Measurements from ENCODE around the gene ZNF709. TPM values are rescaled to one million over a fixed set of nuclear protein-coding genes. Genes with fewer than 3 reads are reported as not detected.

ZNF709 gene
- total and polyA plus RNA-seq, 4 donors, result 0.64 to 14.6 (median 1.9) TPM

DNA sequence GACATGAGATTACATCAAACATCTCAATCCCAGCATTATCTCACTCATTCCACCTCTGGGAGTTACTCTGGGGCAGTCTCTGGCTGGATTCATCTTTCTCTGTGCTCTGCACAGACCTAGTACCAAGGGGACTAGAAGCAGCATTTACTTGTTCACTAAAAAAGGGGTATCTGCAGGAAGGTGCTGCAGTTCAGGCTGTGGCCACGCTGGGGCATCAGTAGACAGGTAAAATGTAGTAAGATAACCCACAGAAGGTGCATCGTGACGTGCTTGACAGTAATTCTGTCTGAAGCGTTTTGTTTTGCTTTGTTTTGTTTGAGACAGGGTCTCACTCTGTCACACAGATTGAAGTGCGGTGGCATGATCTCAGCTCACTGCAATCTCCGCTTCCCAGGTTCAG lies 37.4 kb upstream of the ZNF709 start:
- H3K27me3 ChIP-seq (ENCODE audit: control insufficient read depth in 3 of 3, insufficient read depth in 3 of 3, low read length in 2 of 3), result no peaks in the 10 kb centered on the region
- no peak for DNase-seq
- peaks cover 34 to 59% (median 37%) of the 10 kb centered on the region in 4 donors for H3K9me3 ChIP-seq (ENCODE audit: control insufficient read depth in 4 of 4, insufficient read depth in 3 of 4, low read length in 3 of 4)
- H3K4me3 ChIP-seq, result no peak overlapping the region
- H3K36me3 ChIP-seq (ENCODE audit: control insufficient read depth in 4 of 4, insufficient read depth in 4 of 4, low read length in 4 of 4), result peaks cover 17 to 34% (median 25%) of the 10 kb centered on the region in 4 donors
- H3K4me1 ChIP-seq (ENCODE audit: control insufficient read depth in 5 of 5, insufficient read depth in 5 of 5, low read length in 5 of 5), result no peaks in the 10 kb centered on the region
- no peak for ATAC-seq (ENCODE audit: insufficient read depth, low FRiP score)
- 74 to 81% methylated on average over 6 of the region's 6 CpGs for WGBS, 2 donors
- no peak overlapping the region for H3K9ac ChIP-seq (ENCODE audit: insufficient read depth in 1 of 2, low read length in 2 of 2)
- no peak overlapping the region for H3K27ac ChIP-seq (ENCODE audit: low read depth in 1 of 2, low read length in 1 of 2)
- TF ChIP-seq, protein P1, sequence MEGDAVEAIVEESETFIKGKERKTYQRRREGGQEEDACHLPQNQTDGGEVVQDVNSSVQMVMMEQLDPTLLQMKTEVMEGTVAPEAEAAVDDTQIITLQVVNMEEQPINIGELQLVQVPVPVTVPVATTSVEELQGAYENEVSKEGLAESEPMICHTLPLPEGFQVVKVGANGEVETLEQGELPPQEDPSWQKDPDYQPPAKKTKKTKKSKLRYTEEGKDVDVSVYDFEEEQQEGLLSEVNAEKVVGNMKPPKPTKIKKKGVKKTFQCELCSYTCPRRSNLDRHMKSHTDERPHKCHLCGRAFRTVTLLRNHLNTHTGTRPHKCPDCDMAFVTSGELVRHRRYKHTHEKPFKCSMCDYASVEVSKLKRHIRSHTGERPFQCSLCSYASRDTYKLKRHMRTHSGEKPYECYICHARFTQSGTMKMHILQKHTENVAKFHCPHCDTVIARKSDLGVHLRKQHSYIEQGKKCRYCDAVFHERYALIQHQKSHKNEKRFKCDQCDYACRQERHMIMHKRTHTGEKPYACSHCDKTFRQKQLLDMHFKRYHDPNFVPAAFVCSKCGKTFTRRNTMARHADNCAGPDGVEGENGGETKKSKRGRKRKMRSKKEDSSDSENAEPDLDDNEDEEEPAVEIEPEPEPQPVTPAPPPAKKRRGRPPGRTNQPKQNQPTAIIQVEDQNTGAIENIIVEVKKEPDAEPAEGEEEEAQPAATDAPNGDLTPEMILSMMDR (IDR thresholded peaks at IDR 0.05; ENCODE audit: control extremely low read depth, extremely low read depth), result no peak

DNA sequence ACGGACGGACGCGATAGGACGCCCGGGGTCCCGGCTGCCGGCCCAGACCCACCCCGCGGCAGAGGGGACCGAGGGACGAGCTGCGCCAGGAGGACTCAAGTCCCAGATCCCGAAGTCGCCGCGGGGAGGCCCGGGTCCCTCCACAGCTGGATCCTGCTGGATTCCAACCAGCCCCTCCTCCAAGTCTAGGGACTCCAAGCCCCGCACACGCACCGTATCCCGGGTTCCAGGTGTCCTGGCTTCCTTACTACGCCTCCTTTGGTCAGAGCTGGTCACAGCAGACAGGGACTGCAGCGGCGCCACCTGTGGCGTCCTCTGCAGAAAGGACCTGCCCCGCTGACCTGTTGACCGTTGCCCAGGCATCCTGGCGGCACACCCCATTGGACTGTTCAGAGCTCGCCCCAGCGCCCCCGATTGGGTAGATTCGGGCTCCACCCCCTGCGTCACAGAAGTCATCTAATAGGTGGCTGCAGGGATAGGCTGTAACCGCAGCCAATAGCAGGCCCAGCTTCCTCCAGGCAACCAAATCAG lies 29.0 kb upstream of the ZNF709 start:
- Histone ChIP-seq H3K36me3 (ENCODE audit: control insufficient read depth in 4 of 4, insufficient read depth in 4 of 4, low read length in 4 of 4) (peaks cover 0 to 3% (median 0%) of the 10 kb centered on the region in 4 donors), H3K27ac (ENCODE audit: low read depth in 1 of 2, low read length in 1 of 2) (no peak overlapping the region), H3K4me1 (ENCODE audit: control insufficient read depth in 5 of 5, insufficient read depth in 5 of 5, low read length in 5 of 5) (peaks cover 0 to 4% (median 0%) of the 10 kb centered on the region in 5 donors), H3K9me3 (ENCODE audit: control insufficient read depth in 4 of 4, insufficient read depth in 3 of 4, low read length in 3 of 4) (peaks cover 0 to 21% (median 2%) of the 10 kb centered on the region in 4 donors), H3K9ac (ENCODE audit: insufficient read depth in 1 of 2, low read length in 2 of 2) (no peak overlapping the region), H3K4me3 (no peak overlapping the region), H3K27me3 (ENCODE audit: control insufficient read depth in 3 of 3, insufficient read depth in 3 of 3, low read length in 2 of 3) (no peaks in the 10 kb centered on the region)
- no peak for ATAC-seq (ENCODE audit: insufficient read depth, low FRiP score)
- TF ChIP-seq, protein P1 (IDR thresholded peaks at IDR 0.05; ENCODE audit: control extremely low read depth, extremely low read depth), result no peak
- 11 to 15% methylated on average over 35 of the region's 35 CpGs for WGBS, 2 donors
- DNase-seq, result peak; percentile 18 to 29 (median 20)

DNA sequence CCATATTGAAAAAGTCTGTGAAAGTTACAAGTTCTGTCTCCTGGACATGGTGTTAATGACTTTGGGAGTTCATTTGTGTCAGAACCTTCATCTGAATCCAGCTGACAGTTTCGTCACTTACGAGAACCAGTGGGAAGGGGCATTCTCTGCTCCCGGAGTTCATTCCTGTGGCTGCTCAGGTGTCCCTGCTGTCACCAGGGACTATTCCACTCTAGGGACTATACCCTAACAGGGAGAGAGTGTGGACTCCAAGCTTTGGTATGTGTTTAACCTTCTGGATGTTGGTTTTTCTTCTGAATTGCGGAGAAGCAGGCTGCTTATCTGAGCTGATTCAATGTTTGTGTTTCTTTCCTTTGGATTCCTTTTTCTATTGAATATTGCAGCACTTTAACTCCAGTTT lies 12.4 kb upstream of the ZNF709 start:
- Histone ChIP-seq H3K27ac (ENCODE audit: low read depth in 1 of 2, low read length in 1 of 2) (no peak overlapping the region), H3K4me1 (ENCODE audit: control insufficient read depth in 5 of 5, insufficient read depth in 5 of 5, low read length in 5 of 5) (peaks cover 0 to 10% (median 0%) of the 10 kb centered on the region in 5 donors), H3K4me3 (no peak overlapping the region), H3K9me3 (ENCODE audit: control insufficient read depth in 4 of 4, insufficient read depth in 3 of 4, low read length in 3 of 4) (no peaks in the 10 kb centered on the region), H3K9ac (ENCODE audit: insufficient read depth in 1 of 2, low read length in 2 of 2) (no peak overlapping the region), H3K27me3 (ENCODE audit: control insufficient read depth in 3 of 3, insufficient read depth in 3 of 3, low read length in 2 of 3) (no peaks in the 10 kb centered on the region), H3K36me3 (ENCODE audit: control insufficient read depth in 4 of 4, insufficient read depth in 4 of 4, low read length in 4 of 4) (no peaks in the 10 kb centered on the region)
- DNase-seq (no peak), ATAC-seq (ENCODE audit: insufficient read depth, low FRiP score) (no peak)
- TF ChIP-seq, protein P1 (IDR thresholded peaks at IDR 0.05; ENCODE audit: control extremely low read depth, extremely low read depth), result no peak
- WGBS, 2 donors, result 86 to 88% methylated on average over 4 of the region's 4 CpGs

DNA sequence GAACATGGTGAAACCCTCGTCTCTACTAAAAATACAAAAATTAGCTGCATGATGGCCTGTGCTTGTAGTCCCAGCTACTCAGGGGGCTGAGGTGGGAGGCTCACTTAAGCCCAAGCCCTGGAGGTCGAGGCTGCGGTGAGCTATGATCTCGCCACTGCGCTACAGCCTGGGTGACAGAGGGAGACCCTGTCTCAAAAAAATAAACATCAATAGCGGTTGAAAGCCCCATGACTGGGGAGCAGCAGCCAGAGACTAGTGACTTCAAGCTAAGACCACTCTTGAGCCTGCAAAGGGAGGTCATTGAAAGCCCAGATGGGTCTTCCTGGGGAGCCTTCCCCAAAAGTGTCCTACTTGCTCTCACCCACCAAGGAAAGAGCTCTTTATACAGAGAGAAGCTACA lies 11.9 kb upstream of the ZNF709 start:
- 88 to 94% methylated on average over 6 of the region's 6 CpGs for WGBS, 2 donors
- no peaks in the 10 kb centered on the region for H3K27me3 ChIP-seq (ENCODE audit: control insufficient read depth in 3 of 3, insufficient read depth in 3 of 3, low read length in 2 of 3)
- ATAC-seq (ENCODE audit: insufficient read depth, low FRiP score), result no peak
- H3K36me3 ChIP-seq (ENCODE audit: control insufficient read depth in 4 of 4, insufficient read depth in 4 of 4, low read length in 4 of 4), result no peaks in the 10 kb centered on the region
- H3K4me3 ChIP-seq, result no peak overlapping the region
- no peak overlapping the region for H3K9ac ChIP-seq (ENCODE audit: insufficient read depth in 1 of 2, low read length in 2 of 2)
- TF ChIP-seq, protein P1 (IDR thresholded peaks at IDR 0.05; ENCODE audit: control extremely low read depth, extremely low read depth), result no peak
- H3K4me1 ChIP-seq (ENCODE audit: control insufficient read depth in 5 of 5, insufficient read depth in 5 of 5, low read length in 5 of 5), result peaks cover 0 to 10% (median 0%) of the 10 kb centered on the region in 5 donors
- no peaks in the 10 kb centered on the region for H3K9me3 ChIP-seq (ENCODE audit: control insufficient read depth in 4 of 4, insufficient read depth in 3 of 4, low read length in 3 of 4)
- no peak for DNase-seq
- H3K27ac ChIP-seq (ENCODE audit: low read depth in 1 of 2, low read length in 1 of 2), result no peak overlapping the region
